Measurements from ENCODE around the gene TIGD7. TPM values are rescaled to one million over a fixed set of nuclear protein-coding genes. Genes with fewer than 3 reads are reported as not detected.

Gene TIGD7
- total and polyA plus RNA-seq, 2 of the 13 experiments (the other 11 are each of a cell fraction or from before 2014, with no cell fraction given) = not detected

DNA sequence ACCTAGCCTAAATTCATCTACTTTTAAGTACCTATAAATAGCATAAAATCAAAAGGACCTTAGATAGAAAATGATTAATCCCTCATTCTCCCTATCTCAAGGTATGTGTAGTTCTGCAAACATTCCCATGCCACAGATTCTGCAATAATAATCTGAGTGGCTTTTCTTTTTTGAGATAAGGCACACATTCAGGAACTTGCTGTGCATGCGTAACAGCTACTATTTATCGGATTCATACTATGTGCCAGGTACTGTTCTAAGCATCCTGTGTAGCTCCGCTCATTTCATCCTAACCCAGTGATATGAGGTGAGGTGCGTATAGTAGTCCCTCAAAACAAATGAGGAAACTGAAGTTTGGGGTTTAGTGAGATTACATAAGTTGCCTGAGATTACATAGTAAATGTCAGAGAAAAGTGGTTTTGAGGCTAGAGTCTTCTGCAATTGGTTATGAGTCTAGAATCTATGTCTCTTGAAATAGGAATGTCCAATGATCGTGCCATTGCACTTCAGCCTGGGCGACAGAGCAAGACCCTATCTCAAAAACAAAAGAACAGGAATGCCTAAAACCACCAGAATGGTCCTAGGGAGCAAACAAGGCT is 23.9 kb downstream of the TIGD7 start:
- 99% methylated on average over 6 of the region's 6 CpGs for WGBS (ENCODE audit: low lambda C conversion rate)
- BruUV-seq (replicated peaks) = no TSS peak
- H3K9ac ChIP-seq (ENCODE audit: insufficient read depth, low read depth, low read length) = 0 out of 2 replicates have a peak overlapping the region, but pooled peaks have one; percentile 96
- H3K9me3 ChIP-seq (ENCODE audit: low read length) = no peaks in the 10 kb centered on the region
- no peak for ATAC-seq
- POLR2A ChIA-PET = interaction anchor here (1.7 kb wide), 1 partner anchor 17 kb away, joined by 5 read pairs; no protein-coding TSS in a partner anchor
- no peak for TF ChIP-seq SYNCRIP (IDR thresholded peaks at IDR 0.05; ENCODE audit: insufficient read depth, low read depth, low read length)
- TF ChIP-seq ZNF572 (CRISPR knock-in tag; IDR thresholded peaks at IDR 0.05) = no peak
- TF ChIP-seq RCOR2 (CRISPR knock-in tag; IDR thresholded peaks at IDR 0.05) = no peak
- TF ChIP-seq ZNF644 (CRISPR knock-in tag; IDR thresholded peaks at IDR 0.05; ENCODE audit: low read depth) = no peak
- no peak for TF ChIP-seq ZNF143 (CRISPR knock-in tag; IDR thresholded peaks at IDR 0.05)
- TF ChIP-seq ZNF777 (CRISPR knock-in tag; IDR thresholded peaks at IDR 0.05) = no peak
- no peak for TF ChIP-seq NR2C2 (CRISPR knock-in tag; IDR thresholded peaks at IDR 0.05; ENCODE audit: borderline replicate concordance)
- TF ChIP-seq, protein P1, sequence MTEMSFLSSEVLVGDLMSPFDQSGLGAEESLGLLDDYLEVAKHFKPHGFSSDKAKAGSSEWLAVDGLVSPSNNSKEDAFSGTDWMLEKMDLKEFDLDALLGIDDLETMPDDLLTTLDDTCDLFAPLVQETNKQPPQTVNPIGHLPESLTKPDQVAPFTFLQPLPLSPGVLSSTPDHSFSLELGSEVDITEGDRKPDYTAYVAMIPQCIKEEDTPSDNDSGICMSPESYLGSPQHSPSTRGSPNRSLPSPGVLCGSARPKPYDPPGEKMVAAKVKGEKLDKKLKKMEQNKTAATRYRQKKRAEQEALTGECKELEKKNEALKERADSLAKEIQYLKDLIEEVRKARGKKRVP (CRISPR knock-in tag; IDR thresholded peaks at IDR 0.05) = no peak
- no peak for TF ChIP-seq ZBTB7B (CRISPR knock-in tag; IDR thresholded peaks at IDR 0.05)
- TF ChIP-seq FOXA3 (CRISPR knock-in tag; IDR thresholded peaks at IDR 0.05) = no peak
- TF ChIP-seq RAD21 (CRISPR knock-in tag; IDR thresholded peaks at IDR 0.05) = no peak
- TF ChIP-seq, protein P2, sequence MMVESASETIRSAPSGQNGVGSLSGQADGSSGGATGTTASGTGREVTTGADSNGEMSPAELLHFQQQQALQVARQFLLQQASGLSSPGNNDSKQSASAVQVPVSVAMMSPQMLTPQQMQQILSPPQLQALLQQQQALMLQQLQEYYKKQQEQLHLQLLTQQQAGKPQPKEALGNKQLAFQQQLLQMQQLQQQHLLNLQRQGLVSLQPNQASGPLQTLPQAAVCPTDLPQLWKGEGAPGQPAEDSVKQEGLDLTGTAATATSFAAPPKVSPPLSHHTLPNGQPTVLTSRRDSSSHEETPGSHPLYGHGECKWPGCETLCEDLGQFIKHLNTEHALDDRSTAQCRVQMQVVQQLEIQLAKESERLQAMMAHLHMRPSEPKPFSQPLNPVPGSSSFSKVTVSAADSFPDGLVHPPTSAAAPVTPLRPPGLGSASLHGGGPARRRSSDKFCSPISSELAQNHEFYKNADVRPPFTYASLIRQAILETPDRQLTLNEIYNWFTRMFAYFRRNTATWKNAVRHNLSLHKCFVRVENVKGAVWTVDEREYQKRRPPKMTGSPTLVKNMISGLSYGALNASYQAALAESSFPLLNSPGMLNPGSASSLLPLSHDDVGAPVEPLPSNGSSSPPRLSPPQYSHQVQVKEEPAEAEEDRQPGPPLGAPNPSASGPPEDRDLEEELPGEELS (CRISPR knock-in tag; IDR thresholded peaks at IDR 0.05) = no peak
- TF ChIP-seq, protein P3, sequence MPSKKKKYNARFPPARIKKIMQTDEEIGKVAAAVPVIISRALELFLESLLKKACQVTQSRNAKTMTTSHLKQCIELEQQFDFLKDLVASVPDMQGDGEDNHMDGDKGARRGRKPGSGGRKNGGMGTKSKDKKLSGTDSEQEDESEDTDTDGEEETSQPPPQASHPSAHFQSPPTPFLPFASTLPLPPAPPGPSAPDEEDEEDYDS (CRISPR knock-in tag; IDR thresholded peaks at IDR 0.05) = no peak
- intact Hi-C loops (cut with micrococcal nuclease; ENCODE audit: unreplicated experiment) (no loop called here), in situ Hi-C loops (cut with HindIII; ENCODE audit: extremely low pct_ligation_motif_present, low pct_unique_long_range_greater_than_20kb) (no loop called here)
- peaks cover 30% of the 10 kb centered on the region for H3K79me2 ChIP-seq (ENCODE audit: insufficient read depth, low read length)
- peaks cover 23% of the 10 kb centered on the region for H4K20me1 ChIP-seq (ENCODE audit: insufficient read depth, low read length)
- H3K4me3 ChIP-seq (replicated peaks in 1 of 3; ENCODE audit: insufficient read depth in 1 of 3, low read depth in 2 of 3, low read length in 3 of 3) = peak overlapping the region in 2 of 3 experiments; percentile 99 to 100; a peak in 1 of 6 replicates
- peak overlapping the region; percentile 84 for H3K4me2 ChIP-seq (ENCODE audit: low read depth, low read length)
- FAIRE-seq = no peak
- CTCF ChIA-PET (ENCODE audit: low intra/inter-chr PET ratio, low total read pairs) = no interaction called here
- no peak for DNase-seq (ENCODE audit: low spot score)
- no peaks in the 10 kb centered on the region; a peak in 1 of 5 replicates for H3K27me3 ChIP-seq (ENCODE audit: control insufficient read depth in 1 of 2, insufficient read depth in 2 of 2, low read length in 2 of 2)
- H2AFZ ChIP-seq (ENCODE audit: low read length) = no peak overlapping the region
- H3K36me3 ChIP-seq (replicated peaks in 1 of 2; ENCODE audit: control insufficient read depth in 1 of 2, insufficient read depth in 2 of 2, low read length in 2 of 2) = peaks cover 7 to 14% of the 10 kb centered on the region in 2 experiments
- peak overlapping the region; percentile 99 for H3K27ac ChIP-seq (ENCODE audit: extremely low read length, insufficient read depth, low read length)
- peaks cover 38% of the 10 kb centered on the region for H3K4me1 ChIP-seq (ENCODE audit: insufficient read depth, low read length)

All from HepG2 (cell line).